Measurements from ENCODE around the gene ACTN1. TPM values are rescaled to one million over a fixed set of nuclear protein-coding genes. Genes with fewer than 3 reads are reported as not detected.

The ACTN1 gene
- polyA plus RNA-seq, 1 of the 3 experiments (the other 2 are of a cell fraction) = 319 TPM

DNA sequence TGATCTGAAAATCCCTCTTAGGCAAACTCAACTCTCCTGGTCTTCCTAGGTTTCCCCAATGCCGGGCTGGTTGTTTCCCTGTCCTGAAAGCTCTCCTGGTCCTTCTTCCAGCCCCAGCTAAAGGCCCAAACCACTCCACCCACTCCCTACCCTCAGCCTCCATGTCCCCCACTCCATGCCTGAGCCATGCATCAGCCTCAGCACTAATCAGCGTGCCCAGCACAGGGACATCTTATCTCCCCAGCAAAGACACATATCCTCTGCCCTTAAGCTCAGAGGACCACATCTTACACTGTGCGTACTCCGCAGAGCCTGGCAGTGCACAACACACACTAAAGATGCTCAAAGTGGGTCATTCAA, 25.9 kb downstream of the ACTN1 start:
- POLR2A ChIA-PET = interaction anchor here (0.9 to 1.5 kb wide), 4 partner anchors 11 to 24 kb away, joined by 3 to 5 read pairs (median 4); no protein-coding TSS in a partner anchor
- H3K9ac ChIP-seq = peak overlapping the region; percentile 48; the same call in 1 of the 2 replicates
- DNase-seq = no peak
- H3K4me1 ChIP-seq (ENCODE audit: control insufficient read depth in 1 of 2, insufficient read depth in 2 of 2, low read depth in 1 of 2, low read length in 1 of 2) = peaks cover 74 to 89% of the 10 kb centered on the region in 2 experiments
- H3K4me3 ChIP-seq (ENCODE audit: low read depth in 2 of 2, low read length in 1 of 2) = peak overlapping the region in 1 of 2 experiments; percentile 54; a peak in 2 of 4 replicates
- no peaks in the 10 kb centered on the region for H3K9me2 ChIP-seq
- no peak overlapping the region for H2AFZ ChIP-seq (ENCODE audit: low read depth)
- H4K20me1 ChIP-seq (ENCODE audit: insufficient read depth) = peaks cover 95% of the 10 kb centered on the region
- H3K27me3 ChIP-seq (ENCODE audit: insufficient read depth) = no peaks in the 10 kb centered on the region
- 35% methylated on average over 3 of the region's 4 CpGs for WGBS (ENCODE audit: low lambda C conversion rate)
- H3K79me2 ChIP-seq (ENCODE audit: insufficient read depth) = peaks cover 100% of the 10 kb centered on the region
- peaks cover 50% of the 10 kb centered on the region for H3F3A ChIP-seq (replicated peaks; ENCODE audit: insufficient read depth)
- H3K9me3 ChIP-seq = no peaks in the 10 kb centered on the region
- peak overlapping the region; percentile 91 to 96 for H3K27ac ChIP-seq (ENCODE audit: low read depth in 2 of 2, low read length in 1 of 2)
- no peak for TF ChIP-seq GABPA (IDR thresholded peaks at IDR 0.05; ENCODE audit: low read depth)
- no peak for TF ChIP-seq RAD21 (IDR thresholded peaks at IDR 0.05; ENCODE audit: low read length)
- no peak for TF ChIP-seq NFIC (IDR thresholded peaks at IDR 0.05; ENCODE audit: borderline replicate concordance)
- TF ChIP-seq FOSL2 (IDR thresholded peaks at IDR 0.05; ENCODE audit: borderline replicate concordance, low read depth) = no peak
- no peak for TF ChIP-seq NRF1 (IDR thresholded peaks at IDR 0.05; ENCODE audit: low read depth, low read length)
- no peak for TF ChIP-seq TCF12 (IDR thresholded peaks at IDR 0.05)
- TF ChIP-seq, protein P1, sequence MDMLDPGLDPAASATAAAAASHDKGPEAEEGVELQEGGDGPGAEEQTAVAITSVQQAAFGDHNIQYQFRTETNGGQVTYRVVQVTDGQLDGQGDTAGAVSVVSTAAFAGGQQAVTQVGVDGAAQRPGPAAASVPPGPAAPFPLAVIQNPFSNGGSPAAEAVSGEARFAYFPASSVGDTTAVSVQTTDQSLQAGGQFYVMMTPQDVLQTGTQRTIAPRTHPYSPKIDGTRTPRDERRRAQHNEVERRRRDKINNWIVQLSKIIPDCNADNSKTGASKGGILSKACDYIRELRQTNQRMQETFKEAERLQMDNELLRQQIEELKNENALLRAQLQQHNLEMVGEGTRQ (IDR thresholded peaks at IDR 0.05; ENCODE audit: borderline replicate concordance, low read depth, low read length) = no peak
- TF ChIP-seq TAF1 (IDR thresholded peaks at IDR 0.05; ENCODE audit: borderline replicate concordance, low read depth, low read length) = no peak
- TF ChIP-seq, protein P2, sequence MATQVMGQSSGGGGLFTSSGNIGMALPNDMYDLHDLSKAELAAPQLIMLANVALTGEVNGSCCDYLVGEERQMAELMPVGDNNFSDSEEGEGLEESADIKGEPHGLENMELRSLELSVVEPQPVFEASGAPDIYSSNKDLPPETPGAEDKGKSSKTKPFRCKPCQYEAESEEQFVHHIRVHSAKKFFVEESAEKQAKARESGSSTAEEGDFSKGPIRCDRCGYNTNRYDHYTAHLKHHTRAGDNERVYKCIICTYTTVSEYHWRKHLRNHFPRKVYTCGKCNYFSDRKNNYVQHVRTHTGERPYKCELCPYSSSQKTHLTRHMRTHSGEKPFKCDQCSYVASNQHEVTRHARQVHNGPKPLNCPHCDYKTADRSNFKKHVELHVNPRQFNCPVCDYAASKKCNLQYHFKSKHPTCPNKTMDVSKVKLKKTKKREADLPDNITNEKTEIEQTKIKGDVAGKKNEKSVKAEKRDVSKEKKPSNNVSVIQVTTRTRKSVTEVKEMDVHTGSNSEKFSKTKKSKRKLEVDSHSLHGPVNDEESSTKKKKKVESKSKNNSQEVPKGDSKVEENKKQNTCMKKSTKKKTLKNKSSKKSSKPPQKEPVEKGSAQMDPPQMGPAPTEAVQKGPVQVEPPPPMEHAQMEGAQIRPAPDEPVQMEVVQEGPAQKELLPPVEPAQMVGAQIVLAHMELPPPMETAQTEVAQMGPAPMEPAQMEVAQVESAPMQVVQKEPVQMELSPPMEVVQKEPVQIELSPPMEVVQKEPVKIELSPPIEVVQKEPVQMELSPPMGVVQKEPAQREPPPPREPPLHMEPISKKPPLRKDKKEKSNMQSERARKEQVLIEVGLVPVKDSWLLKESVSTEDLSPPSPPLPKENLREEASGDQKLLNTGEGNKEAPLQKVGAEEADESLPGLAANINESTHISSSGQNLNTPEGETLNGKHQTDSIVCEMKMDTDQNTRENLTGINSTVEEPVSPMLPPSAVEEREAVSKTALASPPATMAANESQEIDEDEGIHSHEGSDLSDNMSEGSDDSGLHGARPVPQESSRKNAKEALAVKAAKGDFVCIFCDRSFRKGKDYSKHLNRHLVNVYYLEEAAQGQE (IDR thresholded peaks at IDR 0.05; ENCODE audit: low read depth, low read length) = no peak
- no peak for TF ChIP-seq RCOR1 (IDR thresholded peaks at IDR 0.05; ENCODE audit: low read length)
- no peak for TF ChIP-seq SIN3A (IDR thresholded peaks at IDR 0.05; ENCODE audit: borderline replicate concordance, low read depth, low read length)
- TF ChIP-seq EZH2phosphoT487 (IDR thresholded peaks at IDR 0.05; ENCODE audit: borderline replicate concordance, low read depth) = no peak
- no peak for TF ChIP-seq MXI1 (IDR thresholded peaks at IDR 0.05; ENCODE audit: low read depth, low read length)
- TF ChIP-seq, protein P3, sequence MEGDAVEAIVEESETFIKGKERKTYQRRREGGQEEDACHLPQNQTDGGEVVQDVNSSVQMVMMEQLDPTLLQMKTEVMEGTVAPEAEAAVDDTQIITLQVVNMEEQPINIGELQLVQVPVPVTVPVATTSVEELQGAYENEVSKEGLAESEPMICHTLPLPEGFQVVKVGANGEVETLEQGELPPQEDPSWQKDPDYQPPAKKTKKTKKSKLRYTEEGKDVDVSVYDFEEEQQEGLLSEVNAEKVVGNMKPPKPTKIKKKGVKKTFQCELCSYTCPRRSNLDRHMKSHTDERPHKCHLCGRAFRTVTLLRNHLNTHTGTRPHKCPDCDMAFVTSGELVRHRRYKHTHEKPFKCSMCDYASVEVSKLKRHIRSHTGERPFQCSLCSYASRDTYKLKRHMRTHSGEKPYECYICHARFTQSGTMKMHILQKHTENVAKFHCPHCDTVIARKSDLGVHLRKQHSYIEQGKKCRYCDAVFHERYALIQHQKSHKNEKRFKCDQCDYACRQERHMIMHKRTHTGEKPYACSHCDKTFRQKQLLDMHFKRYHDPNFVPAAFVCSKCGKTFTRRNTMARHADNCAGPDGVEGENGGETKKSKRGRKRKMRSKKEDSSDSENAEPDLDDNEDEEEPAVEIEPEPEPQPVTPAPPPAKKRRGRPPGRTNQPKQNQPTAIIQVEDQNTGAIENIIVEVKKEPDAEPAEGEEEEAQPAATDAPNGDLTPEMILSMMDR (IDR thresholded peaks at IDR 0.05) = no peak
- TF ChIP-seq RFX5 (IDR thresholded peaks at IDR 0.05; ENCODE audit: low read length) = no peak
- CTCF ChIA-PET = interaction anchor here (1.0 to 1.6 kb wide), 3 partner anchors 12 to 137 kb away, joined by 4 to 5 read pairs (median 4); no protein-coding TSS in a partner anchor
- peaks cover 8 to 22% of the 10 kb centered on the region in 2 experiments for H3K36me3 ChIP-seq (replicated peaks in 1 of 2; ENCODE audit: control insufficient read depth in 1 of 2, insufficient read depth in 2 of 2, low read length in 1 of 2)
- H3K4me2 ChIP-seq = peak overlapping the region; percentile 82
